HepG2 (cell line): Measurements from ENCODE around the gene ZFR2. TPM values are rescaled to one million over a fixed set of nuclear protein-coding genes. Genes with fewer than 3 reads are reported as not detected.

Experiments
- ATAC-seq: fragments of 200-7000 bp; cut with Tn5 transposase; 3 replicates; pipeline ENCODE4 v1.9.1; 2020; ENCODE audit warnings: mild to moderate bottlenecking, moderate library complexity
- BruUV-seq: library from RNA; stranded (reverse); fragments of 400-500 nt; replicated peaks from 2 replicates; lab custom pipeline; 2021; lab: Mats Ljungman, UMichigan
- CTCF ChIA-PET: fragments of 300-600 bp; formaldehyde crosslinking; extraction: SDS; loops from one replicate; lab custom pipeline; 2021; ENCODE audit warnings: low total read pairs, inconsistent platforms, low intra/inter-chr PET ratio; lab: Yijun Ruan, JAX
- POLR2A ChIA-PET: fragments of 350-600 bp; sonication (Branson Sonifier 250); formaldehyde crosslinking; loops from one replicate; lab custom pipeline; 2020; ENCODE audit warnings: antibody characterized with exemption, inconsistent platforms; lab: Yijun Ruan, JAX
- DNase-seq: peaks from one replicate; pipeline ENCODE4 v3.0.0-alpha.2; 2015; ENCODE audit warnings: low spot score
- FAIRE-seq: peaks from 3 replicates; lab custom pipeline; 2011; peaks lifted over from hg19 to GRCh38; lab: Jason Lieb, UNC
- H2AFZ ChIP-seq: one replicate; pipeline ENCODE4 v1.6.1; 2011; ENCODE audit warnings: low read length, inconsistent platforms
- H3K27ac ChIP-seq: fragments of 300-600 bp; 3 replicates; pipeline ENCODE4 v1.8.0; 2011; ENCODE audit warnings: mixed run types, mild to moderate bottlenecking, mixed read lengths, low read length, inconsistent platforms; ENCODE audit not compliant: insufficient read depth; ENCODE audit errors: extremely low read length
- H3K27me3 ChIP-seq, 2 experiments: fragments of 200-600 bp in 1 of 2; 2 replicates in 1 of 2; 3 replicates in 1 of 2; pipeline versions ENCODE4 v1.6.0 to v1.8.0; 2011; ENCODE audit warnings: low read length in 2 of 2, mild to moderate bottlenecking in 2 of 2, moderate library complexity in 2 of 2, inconsistent platforms in 1 of 2; ENCODE audit not compliant: insufficient read depth in 2 of 2, control insufficient read depth in 1 of 2
- H3K36me3 ChIP-seq, 2 experiments: fragments of 200-600 bp in 1 of 2; replicated peaks in 1 of 2; 2 replicates in 1 of 2; 3 replicates in 1 of 2; pipeline versions ENCODE4 v1.5.1 to v1.8.0; 2011; ENCODE audit warnings: low read length in 2 of 2, inconsistent platforms in 1 of 2; ENCODE audit not compliant: insufficient read depth in 2 of 2, control insufficient read depth in 1 of 2
- H3K4me1 ChIP-seq: 2 replicates; pipeline ENCODE4 v1.5.1; 2012; ENCODE audit warnings: low read length, inconsistent platforms; ENCODE audit not compliant: insufficient read depth
- H3K4me2 ChIP-seq: 2 replicates; pipeline ENCODE4 v1.6.0; 2011; ENCODE audit warnings: low read depth, low read length, inconsistent platforms
- H3K4me3 ChIP-seq, 3 experiments: fragments of 200-600 bp in 1 of 3; sonication (generic), shearing (Covaris generic) in 1 of 3; replicated peaks in 1 of 3; 2 replicates each; pipeline ENCODE4 v1.5.1; 2011 to 2016; ENCODE audit warnings: low read length in 3 of 3, inconsistent platforms in 2 of 3, low read depth in 2 of 3, mild to moderate bottlenecking in 2 of 3, control low read depth in 1 of 3, mixed read lengths in 1 of 3; ENCODE audit not compliant: insufficient read depth in 1 of 3
- H3K79me2 ChIP-seq: one replicate; pipeline ENCODE4 v1.6.1; 2011; ENCODE audit warnings: low read length, inconsistent platforms; ENCODE audit not compliant: insufficient read depth
- H3K9ac ChIP-seq: 2 replicates; pipeline ENCODE4 v1.6.0; 2011; ENCODE audit warnings: mild to moderate bottlenecking, low read depth, low read length, inconsistent platforms; ENCODE audit not compliant: insufficient read depth
- H3K9me3 ChIP-seq: 2 replicates; pipeline ENCODE4 v1.5.1; 2012; ENCODE audit warnings: mild to moderate bottlenecking, low read length
- H4K20me1 ChIP-seq: 2 replicates; pipeline ENCODE4 v1.6.0; 2011; ENCODE audit warnings: inconsistent platforms, mild to moderate bottlenecking, low read length, moderate library complexity; ENCODE audit not compliant: insufficient read depth
- BORCS8-MEF2B ChIP-seq: sonication (generic); formaldehyde crosslinking; IDR thresholded peaks from 2 replicates; pipeline ENCODE4 v1.8.0; 2022; ENCODE audit warnings: mild to moderate bottlenecking, missing genetic modification reagents
- SRF ChIP-seq: IDR thresholded peaks from 2 replicates; pipeline ENCODE4 v1.6.1; 2011; ENCODE audit warnings: mild to moderate bottlenecking, low read depth, low read length, moderate library complexity
- SRSF1 ChIP-seq: fragments of 200-400 bp; formaldehyde crosslinking; optimal IDR thresholded peaks from 2 replicates; pipeline ENCODE3; 2017; ENCODE audit warnings: mild to moderate bottlenecking, low read depth, low read length, moderate library complexity
- SSRP1 ChIP-seq: IDR thresholded peaks from 2 replicates; pipeline ENCODE4 v1.6.1; 2016; ENCODE audit warnings: control low read depth
- ZNF224 ChIP-seq: sonication (generic); formaldehyde crosslinking; IDR thresholded peaks from 2 replicates; pipeline ENCODE4 v1.5.0; 2020; ENCODE audit warnings: mild to moderate bottlenecking, missing genetic modification reagents
- ZNF281 ChIP-seq: sonication (generic); formaldehyde crosslinking; IDR thresholded peaks from 2 replicates; pipeline ENCODE4 v1.4.0; 2020; ENCODE audit warnings: missing genetic modification reagents, borderline replicate concordance
- ZNF550 ChIP-seq: sonication (generic); formaldehyde crosslinking; IDR thresholded peaks from 2 replicates; pipeline ENCODE4 v1.4.0; 2020; ENCODE audit warnings: mild to moderate bottlenecking, missing genetic modification reagents, borderline replicate concordance
- ZNF569 ChIP-seq: sonication (generic); formaldehyde crosslinking; IDR thresholded peaks from 2 replicates; pipeline ENCODE4 v1.5.0; 2020; ENCODE audit warnings: mild to moderate bottlenecking, missing genetic modification reagents, moderate library complexity, borderline replicate concordance
- ZNF607 ChIP-seq: sonication (generic); formaldehyde crosslinking; IDR thresholded peaks from 2 replicates; pipeline ENCODE4 v1.5.1; 2020; ENCODE audit warnings: missing genetic modification reagents, mild to moderate bottlenecking, borderline replicate concordance
- ZNF891 ChIP-seq: sonication (generic); formaldehyde crosslinking; IDR thresholded peaks from 2 replicates; pipeline ENCODE4 v1.5.0; 2020; ENCODE audit warnings: mild to moderate bottlenecking, missing genetic modification reagents
- WGBS: methylation state at CpG from one replicate; pipeline ENCODE4 v1.1.6; 2017; ENCODE audit warnings: low lambda C conversion rate; 5-methylcytosine and 5-hydroxymethylcytosine counted together
- in situ Hi-C: cut with HindIII; loops from 2 replicates; pipeline ENCODE4 v1.10.0; 2017; ENCODE audit warnings: low pct_unique_long_range_greater_than_20kb; ENCODE audit not compliant: extremely low pct_ligation_motif_present
- intact Hi-C: fragments of 100-400 bp; cut with micrococcal nuclease; formaldehyde crosslinking; loops from one replicate; pipeline ENCODE4 v1.10.0; 2022; ENCODE audit not compliant: unreplicated experiment
- polyA plus RNA-seq, 8 experiments: library from polyadenylated mRNA; depleted of rRNA in 3 of 8; stranded (reverse) in 7 of 8; unstranded in 1 of 8; fragments of >200 nt; fragmentation: Illumina TruSeq in 4 of 8; extraction: Trizol in 4 of 8; gene quantifications; 2 replicates each; pipeline versions ENCODE4 v1.2.1 to v1.2.3, GENCODE V29; 2011 to 2016; ENCODE audit warnings: low read depth in 4 of 8, missing spikeins in 1 of 8, mixed read lengths in 1 of 8; ENCODE audit not compliant: insufficient read depth in 1 of 8
- total RNA-seq, 5 experiments: library from RNA; depleted of rRNA; stranded (reverse); fragments of >200 nt; fragmentation: Illumina TruSeq; extraction: Trizol; gene quantifications; 2 replicates each; pipeline ENCODE4 v1.2.3, GENCODE V29; 2016; ENCODE audit warnings: low read depth in 1 of 5
- TF ChIP-seq, protein P1 (sequence below): sonication (generic); formaldehyde crosslinking; conservative IDR thresholded peaks from 2 replicates; pipeline ENCODE4 v1.8.0; 2022; ENCODE audit warnings: low read depth, missing genetic modification reagents
- TF ChIP-seq, protein P2 (sequence below): sonication (generic); formaldehyde crosslinking; IDR thresholded peaks from 2 replicates; pipeline ENCODE4 v1.8.1; 2022; ENCODE audit warnings: low read depth, mild to moderate bottlenecking, missing genetic modification reagents
- TF ChIP-seq, protein P3 (sequence below): sonication (generic); formaldehyde crosslinking; IDR thresholded peaks from 2 replicates; pipeline ENCODE4 v1.5.1; 2020; ENCODE audit warnings: missing genetic modification reagents, mild to moderate bottlenecking, borderline replicate concordance

The ZFR2 gene
- total and polyA plus RNA-seq, 2 of the 13 experiments (the other 11 are each of a cell fraction or from before 2014, with no cell fraction given), result 0.37 to 0.69 TPM

- no peaks in the 10 kb centered on the region for H3K36me3 ChIP-seq
- in situ Hi-C loops (no loop called here), intact Hi-C loops (no loop called here)
- H3K4me2 ChIP-seq, result no peak overlapping the region
- no peak overlapping the region for H2AFZ ChIP-seq
- BruUV-seq, result no TSS peak
- H3K4me1 ChIP-seq, result no peaks in the 10 kb centered on the region
- 100% methylated on average over 2 of the region's 10 CpGs for WGBS
- H4K20me1 ChIP-seq, result no peaks in the 10 kb centered on the region
- no peaks in the 10 kb centered on the region for H3K79me2 ChIP-seq
- H3K4me3 ChIP-seq, result no peak overlapping the region
- peaks cover 11 to 54% of the 10 kb centered on the region in 2 experiments for H3K27me3 ChIP-seq
- H3K9me3 ChIP-seq, result no peaks in the 10 kb centered on the region
- ATAC-seq (no peak), FAIRE-seq (no peak), DNase-seq (no peak)
- ChIA-PET POLR2A (no interaction called here), CTCF (no interaction called here)
- no peak overlapping the region for H3K9ac ChIP-seq
- no peak overlapping the region for H3K27ac ChIP-seq
- no peak for TF ChIP-seq ZNF569 (CRISPR knock-in tag)
- no peak for TF ChIP-seq SSRP1 (CRISPR knock-in tag)
- TF ChIP-seq, protein P1, sequence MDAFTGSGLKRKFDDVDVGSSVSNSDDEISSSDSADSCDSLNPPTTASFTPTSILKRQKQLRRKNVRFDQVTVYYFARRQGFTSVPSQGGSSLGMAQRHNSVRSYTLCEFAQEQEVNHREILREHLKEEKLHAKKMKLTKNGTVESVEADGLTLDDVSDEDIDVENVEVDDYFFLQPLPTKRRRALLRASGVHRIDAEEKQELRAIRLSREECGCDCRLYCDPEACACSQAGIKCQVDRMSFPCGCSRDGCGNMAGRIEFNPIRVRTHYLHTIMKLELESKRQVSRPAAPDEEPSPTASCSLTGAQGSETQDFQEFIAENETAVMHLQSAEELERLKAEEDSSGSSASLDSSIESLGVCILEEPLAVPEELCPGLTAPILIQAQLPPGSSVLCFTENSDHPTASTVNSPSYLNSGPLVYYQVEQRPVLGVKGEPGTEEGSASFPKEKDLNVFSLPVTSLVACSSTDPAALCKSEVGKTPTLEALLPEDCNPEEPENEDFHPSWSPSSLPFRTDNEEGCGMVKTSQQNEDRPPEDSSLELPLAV (CRISPR knock-in tag), result no peak
- no peak for TF ChIP-seq SRF
- no peak for TF ChIP-seq ZNF607 (CRISPR knock-in tag)
- TF ChIP-seq ZNF550 (CRISPR knock-in tag), result no peak
- TF ChIP-seq, protein P2, sequence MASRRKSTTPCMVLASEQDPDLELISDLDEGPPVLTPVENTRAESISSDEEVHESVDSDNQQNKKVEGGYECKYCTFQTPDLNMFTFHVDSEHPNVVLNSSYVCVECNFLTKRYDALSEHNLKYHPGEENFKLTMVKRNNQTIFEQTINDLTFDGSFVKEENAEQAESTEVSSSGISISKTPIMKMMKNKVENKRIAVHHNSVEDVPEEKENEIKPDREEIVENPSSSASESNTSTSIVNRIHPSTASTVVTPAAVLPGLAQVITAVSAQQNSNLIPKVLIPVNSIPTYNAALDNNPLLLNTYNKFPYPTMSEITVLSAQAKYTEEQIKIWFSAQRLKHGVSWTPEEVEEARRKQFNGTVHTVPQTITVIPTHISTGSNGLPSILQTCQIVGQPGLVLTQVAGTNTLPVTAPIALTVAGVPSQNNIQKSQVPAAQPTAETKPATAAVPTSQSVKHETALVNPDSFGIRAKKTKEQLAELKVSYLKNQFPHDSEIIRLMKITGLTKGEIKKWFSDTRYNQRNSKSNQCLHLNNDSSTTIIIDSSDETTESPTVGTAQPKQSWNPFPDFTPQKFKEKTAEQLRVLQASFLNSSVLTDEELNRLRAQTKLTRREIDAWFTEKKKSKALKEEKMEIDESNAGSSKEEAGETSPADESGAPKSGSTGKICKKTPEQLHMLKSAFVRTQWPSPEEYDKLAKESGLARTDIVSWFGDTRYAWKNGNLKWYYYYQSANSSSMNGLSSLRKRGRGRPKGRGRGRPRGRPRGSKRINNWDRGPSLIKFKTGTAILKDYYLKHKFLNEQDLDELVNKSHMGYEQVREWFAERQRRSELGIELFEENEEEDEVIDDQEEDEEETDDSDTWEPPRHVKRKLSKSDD (CRISPR knock-in tag), result no peak
- no peak for TF ChIP-seq ZNF281
- TF ChIP-seq ZNF224 (CRISPR knock-in tag), result no peak
- TF ChIP-seq BORCS8-MEF2B, result no peak
- TF ChIP-seq, protein P3, sequence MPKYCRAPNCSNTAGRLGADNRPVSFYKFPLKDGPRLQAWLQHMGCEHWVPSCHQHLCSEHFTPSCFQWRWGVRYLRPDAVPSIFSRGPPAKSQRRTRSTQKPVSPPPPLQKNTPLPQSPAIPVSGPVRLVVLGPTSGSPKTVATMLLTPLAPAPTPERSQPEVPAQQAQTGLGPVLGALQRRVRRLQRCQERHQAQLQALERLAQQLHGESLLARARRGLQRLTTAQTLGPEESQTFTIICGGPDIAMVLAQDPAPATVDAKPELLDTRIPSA, result no peak
- TF ChIP-seq ZNF891 (CRISPR knock-in tag), result no peak
- TF ChIP-seq SRSF1, result no peak
Measured at GRCh38 chr19:3823350-3823713, 45.5 kb downstream of the ZFR2 start.
